Measurements from ENCODE around the gene RGS2.

The RGS2 gene

GRCh38 chr1:192797143-192797542 is 11.7 kb upstream of the RGS2 start:
- DNase-seq: no peak

DNA sequence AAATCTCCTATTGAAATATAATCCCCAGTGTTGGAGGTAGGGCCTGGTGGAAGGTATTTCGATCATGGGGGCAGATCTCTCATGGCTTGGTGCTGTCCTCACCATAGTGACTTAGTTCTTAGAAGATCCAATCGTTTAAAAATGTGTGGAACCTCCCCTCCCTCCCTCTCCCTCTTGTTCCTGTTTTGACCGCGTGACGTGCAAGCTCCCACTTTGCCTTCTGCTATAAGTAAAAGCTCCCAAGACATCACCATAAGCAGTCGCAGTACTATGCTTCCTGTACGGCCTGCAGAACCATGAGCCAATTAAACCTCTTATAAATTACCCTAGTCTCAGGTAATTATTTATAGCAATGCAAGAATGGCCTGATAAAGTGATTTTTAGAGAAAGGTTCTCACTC is 10.9 kb upstream of the RGS2 start:
- no peak for DNase-seq

GRCh38 chr1:192801451-192801850 is 7.4 kb upstream of the RGS2 start:
- DNase-seq: no peak

DNA sequence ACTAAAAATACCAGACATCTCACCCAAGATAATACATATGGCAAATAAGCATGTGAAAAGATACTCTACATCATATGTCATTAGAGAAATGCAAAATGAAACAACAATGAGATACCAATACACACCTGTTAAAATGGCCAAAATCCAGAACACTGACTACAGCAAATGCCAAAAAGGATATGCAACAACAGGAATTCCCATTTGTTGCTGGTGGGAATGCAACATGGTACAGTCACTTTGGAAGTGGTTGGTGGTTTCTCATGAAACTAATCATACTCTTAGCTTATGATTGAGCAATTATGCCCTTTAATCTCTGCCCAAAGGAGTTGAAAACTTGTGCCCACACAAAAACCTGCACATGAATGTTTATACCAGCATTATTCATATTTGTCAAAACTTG is 6.4 kb upstream of the RGS2 start:
- no peak for DNase-seq

DNA sequence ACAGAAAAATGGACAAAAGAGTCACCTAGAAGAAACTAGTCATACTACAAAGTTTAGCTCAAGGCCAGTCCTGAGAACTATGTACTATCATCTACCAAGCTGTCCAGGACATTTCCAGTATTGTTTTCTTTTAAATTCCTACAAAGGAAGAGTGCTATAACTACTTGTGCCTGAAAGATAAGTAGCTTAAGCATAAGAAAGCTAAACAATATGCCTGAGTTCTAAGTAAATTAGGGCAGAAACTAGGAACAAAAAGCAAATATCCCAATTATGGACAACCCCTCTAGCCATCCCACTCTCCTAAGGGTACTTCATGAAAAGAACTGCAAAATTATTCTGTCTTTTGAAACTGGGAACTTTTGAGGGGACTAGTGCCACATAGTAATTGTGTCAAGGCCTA is 5.3 kb upstream of the RGS2 start:
- DNase-seq: no peak

DNA sequence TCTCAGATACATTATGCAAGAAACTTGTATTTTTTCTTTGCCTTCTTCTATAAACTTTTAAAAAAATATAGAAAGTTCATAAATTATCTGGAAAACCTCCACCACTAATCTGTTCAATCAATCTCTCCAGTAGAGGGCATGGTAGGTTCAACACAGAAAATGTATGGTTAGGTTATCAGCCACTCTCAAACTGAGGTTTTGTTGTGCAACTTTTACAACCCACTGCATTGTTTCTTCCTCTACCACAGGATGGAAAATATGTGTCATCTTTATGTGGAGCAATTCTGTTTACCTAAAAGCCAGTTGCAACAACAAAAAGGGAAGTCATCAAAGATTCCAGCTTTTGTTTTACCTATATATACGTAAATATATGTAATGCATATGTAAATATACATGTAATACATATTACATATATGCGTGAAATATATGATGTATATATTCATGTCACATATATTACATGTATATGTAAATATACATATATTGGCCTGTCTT is 3.0 kb upstream of the RGS2 start:
- DNase-seq: peak; percentile 48

DNA sequence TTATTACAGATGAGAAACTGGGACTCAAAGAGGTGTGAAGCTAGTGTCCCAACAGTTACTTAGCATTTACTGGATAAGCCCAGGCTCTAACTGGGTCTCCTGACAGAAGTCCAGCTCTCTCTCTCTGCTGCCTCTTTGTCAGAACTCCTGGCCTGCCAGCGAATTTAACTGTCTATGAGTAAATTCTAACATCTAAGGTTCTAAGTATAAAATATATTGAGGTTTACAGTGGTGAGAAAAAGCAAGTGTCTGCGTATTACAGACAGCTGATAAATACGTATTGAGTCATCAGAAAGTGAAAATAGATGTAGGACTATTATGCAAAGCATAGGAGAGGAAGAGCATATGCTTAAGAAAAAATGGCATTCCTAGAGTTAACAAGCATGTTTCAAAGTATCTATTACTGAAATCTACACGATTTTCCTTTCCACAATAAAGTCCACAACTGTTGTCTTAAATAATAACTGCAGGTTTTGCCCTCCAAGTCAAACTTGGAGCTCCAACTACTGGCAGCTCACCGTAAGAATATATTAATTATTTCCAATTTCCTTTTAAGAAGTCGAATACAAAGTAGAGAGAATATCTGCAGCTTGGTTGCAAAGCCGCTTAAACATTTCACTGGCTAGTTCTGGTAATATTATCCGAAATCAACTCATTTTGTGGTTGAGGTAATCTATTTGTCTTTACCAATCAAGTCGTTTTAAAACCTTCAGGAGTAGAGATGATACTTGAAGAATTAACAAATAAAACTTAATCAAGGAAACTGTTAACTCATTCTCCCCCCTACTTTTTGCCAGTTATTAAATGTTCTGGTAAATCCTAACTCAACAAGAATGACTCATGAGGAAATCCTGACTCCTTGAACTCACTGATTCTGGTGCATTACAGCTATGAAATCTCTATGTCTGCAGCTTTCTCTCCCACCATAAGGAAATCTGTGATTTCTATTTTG is 1.4 kb upstream of the RGS2 start:
- no peak for DNase-seq

GRCh38 chr1:192808163-192808517 is 699 bp upstream of the RGS2 start:
- DNase-seq: no peak

DNA sequence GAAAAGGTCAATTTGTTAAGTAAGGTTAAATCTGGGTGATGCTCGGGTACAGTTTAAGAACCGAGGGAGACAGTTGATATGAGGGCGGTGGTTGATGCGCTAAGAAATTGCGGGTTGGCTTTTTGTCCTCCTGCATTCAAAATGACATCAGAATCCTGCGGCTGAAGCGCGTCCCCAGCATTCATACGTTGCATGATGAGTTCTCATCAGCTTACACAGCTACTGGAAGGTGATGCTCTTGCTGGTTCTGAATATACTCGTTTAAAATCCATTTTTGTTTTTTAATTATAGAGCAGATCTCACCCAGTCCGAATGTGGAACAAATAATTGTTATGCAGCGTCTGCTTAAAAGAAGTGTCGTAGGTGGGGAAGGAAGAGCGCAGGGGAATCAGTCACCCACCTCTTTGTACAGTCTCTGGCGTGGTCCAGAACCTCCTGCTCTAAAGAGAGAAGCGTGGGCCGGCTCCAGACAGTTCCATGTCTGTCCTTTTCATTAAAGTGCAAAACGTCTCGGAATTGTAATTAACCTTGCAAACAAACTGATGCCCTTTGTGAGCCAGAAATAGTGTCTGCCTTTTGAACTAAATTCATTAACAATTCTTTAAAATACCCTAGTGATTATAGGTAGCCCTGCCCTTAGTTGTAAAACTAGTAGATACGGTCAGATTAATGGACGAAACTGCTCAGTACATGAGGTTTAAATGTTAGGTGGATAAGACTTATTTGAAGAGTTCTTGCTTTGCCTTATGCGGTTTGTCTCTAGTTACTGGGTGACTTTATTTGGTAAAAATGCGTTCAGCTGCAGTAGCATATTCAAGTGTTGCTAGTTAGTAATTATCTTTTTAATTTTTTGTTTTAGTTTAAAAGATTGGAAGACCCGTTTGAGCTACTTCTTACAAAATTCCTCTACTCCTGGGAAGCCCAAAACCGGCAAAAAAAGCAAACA is 741 bp downstream of the RGS2 start:
- peak; percentile 39 for DNase-seq

- no peak for DNase-seq
These were observed 1.5 kb downstream of the RGS2 start for GRCh38 chr1:192810253-192810880.

- DNase-seq: no peak
These were observed 2.2 kb downstream of the RGS2 start for GRCh38 chr1:192811006-192811405.

- DNase-seq: no peak
These were observed 2.9 kb downstream of the RGS2 start for GRCh38 chr1:192811594-192812239.

- DNase-seq: no peak
These were observed 3.8 kb downstream of the RGS2 start for GRCh38 chr1:192812420-192813209.

GRCh38 chr1:192814805-192815204 is 6.0 kb downstream of the RGS2 start:
- no peak for DNase-seq

GRCh38 chr1:192817246-192817645 is 8.4 kb downstream of the RGS2 start:
- no peak for DNase-seq

GRCh38 chr1:192821296-192821695 is 12.5 kb downstream of the RGS2 start:
- DNase-seq: no peak

DNA sequence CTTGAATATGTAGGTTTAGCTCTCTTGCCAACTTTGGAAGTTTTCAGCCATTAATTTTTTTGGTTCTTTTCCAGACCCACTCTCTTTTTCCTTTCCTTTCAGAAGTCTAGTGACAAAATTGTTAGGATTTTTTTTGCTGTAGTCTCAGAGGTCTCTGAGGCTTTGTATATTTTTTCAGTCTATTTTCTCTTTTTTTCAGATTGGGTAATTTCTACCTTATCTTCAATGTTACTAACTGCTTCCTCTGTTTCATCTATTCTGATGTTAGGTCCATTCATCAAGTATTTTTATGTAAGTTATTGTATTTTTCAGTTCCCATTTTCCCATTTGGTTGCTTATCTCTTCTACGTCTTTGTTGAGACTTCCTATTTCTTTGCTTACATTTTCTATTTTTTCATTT is 15.7 kb downstream of the RGS2 start:
- no peak for DNase-seq

GRCh38 chr1:192826791-192827546 is 18.1 kb downstream of the RGS2 start:
- DNase-seq: no peak

GRCh38 chr1:192830595-192831246 is 21.9 kb downstream of the RGS2 start:
- no peak for DNase-seq

GRCh38 chr1:192831706-192832355 is 23.0 kb downstream of the RGS2 start:
- no peak for DNase-seq
